CD4-positive, alpha-beta T cell (primary cell): ENCODE data around the gene DNAI2. TPM values are rescaled to one million over a fixed set of nuclear protein-coding genes. Genes with fewer than 3 reads are reported as not detected.

Source experiments
- ATAC-seq: fragments of 200-7000 bp; cut with Tn5 transposase; one replicate; pipeline ENCODE4 v1.10.0; 2022; ENCODE audit warnings: mild to moderate bottlenecking; ENCODE audit not compliant: poor library complexity
- CTCF ChIA-PET: fragments of 350-600 bp; sonication (Branson Sonifier 250); formaldehyde crosslinking; loops from one replicate; lab custom pipeline; 2021; ENCODE audit warnings: antibody characterized with exemption, inconsistent platforms; lab: Charles Lee
- POLR2A ChIA-PET: fragments of 350-600 bp; sonication (Branson Sonifier 250); formaldehyde crosslinking; loops from one replicate; lab custom pipeline; 2021; ENCODE audit warnings: antibody characterized with exemption, inconsistent platforms; lab: Charles Lee
- DNase-seq, 14 experiments: peaks; one replicate each; pipeline ENCODE4 v3.0.0-alpha.2; 2013 to 2020; ENCODE audit warnings: mixed read lengths in 2 of 14
- H3K27ac ChIP-seq, 2 donors: one replicate each; pipeline versions ENCODE4 v1.5.1 to v1.7.0; 2013; ENCODE audit warnings: low read length in 2 of 2, low read depth in 1 of 2, mild to moderate bottlenecking in 1 of 2
- H3K27me3 ChIP-seq, 2 experiments: 1 replicate in 1 of 2; 2 replicates in 1 of 2; pipeline versions ENCODE4 v1.6.1 to v1.7.0; 2013; ENCODE audit warnings: low read length in 2 of 2, control low read depth in 1 of 2, mild to moderate bottlenecking in 1 of 2, moderate library complexity in 1 of 2; ENCODE audit not compliant: insufficient read depth in 2 of 2, control insufficient read depth in 1 of 2
- H3K36me3 ChIP-seq: one replicate; pipeline ENCODE4 v1.6.1; 2013; ENCODE audit warnings: low read length, control low read depth; ENCODE audit not compliant: insufficient read depth
- H3K4me1 ChIP-seq: one replicate; pipeline ENCODE4 v1.6.1; 2013; ENCODE audit warnings: low read length, control low read depth; ENCODE audit not compliant: insufficient read depth
- H3K4me3 ChIP-seq: one replicate; pipeline ENCODE4 v1.5.1; 2013; ENCODE audit warnings: mild to moderate bottlenecking, low read length, moderate library complexity
- H3K9me3 ChIP-seq, 2 experiments: 1 replicate in 1 of 2; 2 replicates in 1 of 2; pipeline versions ENCODE4 v1.6.1 to v1.7.0; 2013; ENCODE audit warnings: low read length in 2 of 2, mild to moderate bottlenecking in 2 of 2, control low read depth in 1 of 2, moderate library complexity in 1 of 2; ENCODE audit not compliant: control insufficient read depth in 1 of 2, insufficient read depth in 1 of 2
- H3K27ac Mint-ChIP-seq: one replicate; pipeline ENCODE4 v1.8.0; 2020; ENCODE audit warnings: mixed read lengths
- H3K27me3 Mint-ChIP-seq: one replicate; pipeline ENCODE4 v1.8.0; 2021; ENCODE audit warnings: mixed read lengths
- H3K36me3 Mint-ChIP-seq: one replicate; pipeline ENCODE4 v1.8.0; 2021; ENCODE audit warnings: low read depth, mixed read lengths
- H3K4me1 Mint-ChIP-seq: one replicate; pipeline ENCODE4 v1.8.0; 2021; ENCODE audit warnings: low read depth, mixed read lengths
- H3K4me3 Mint-ChIP-seq: one replicate; pipeline ENCODE4 v1.8.0; 2020; ENCODE audit warnings: mild to moderate bottlenecking, mixed read lengths
- H3K9me3 Mint-ChIP-seq: one replicate; pipeline ENCODE4 v1.8.0; 2020; ENCODE audit warnings: mixed read lengths
- intact Hi-C, 2 experiments: fragments of 100-400 bp; cut with DNase I in 1 of 2; cut with micrococcal nuclease in 1 of 2; formaldehyde crosslinking; loops; one replicate each; pipeline versions ENCODE4 v1.15.1 to v1.9.0; 2023 to 2025; cut with DNase I, micrococcal nuclease
- total RNA-seq, 174 experiments: library from RNA in 2 of 174; stranded (reverse) in 2 of 174; gene quantifications; one replicate each; pipeline ENCODE4 v1.2.3 and lab custom pipeline; 2021 to 2026
- TF ChIP-seq, protein P1 (sequence below): fragments of 200-600 bp; IDR thresholded peaks from one replicate; pipeline ENCODE4 v1.8.0; 2022; ENCODE audit warnings: antibody characterized with exemption, mild to moderate bottlenecking

The DNAI2 gene
- total RNA-seq, 2 experiments from 2014 or later = 0.66 to 1.2 TPM

DNA sequence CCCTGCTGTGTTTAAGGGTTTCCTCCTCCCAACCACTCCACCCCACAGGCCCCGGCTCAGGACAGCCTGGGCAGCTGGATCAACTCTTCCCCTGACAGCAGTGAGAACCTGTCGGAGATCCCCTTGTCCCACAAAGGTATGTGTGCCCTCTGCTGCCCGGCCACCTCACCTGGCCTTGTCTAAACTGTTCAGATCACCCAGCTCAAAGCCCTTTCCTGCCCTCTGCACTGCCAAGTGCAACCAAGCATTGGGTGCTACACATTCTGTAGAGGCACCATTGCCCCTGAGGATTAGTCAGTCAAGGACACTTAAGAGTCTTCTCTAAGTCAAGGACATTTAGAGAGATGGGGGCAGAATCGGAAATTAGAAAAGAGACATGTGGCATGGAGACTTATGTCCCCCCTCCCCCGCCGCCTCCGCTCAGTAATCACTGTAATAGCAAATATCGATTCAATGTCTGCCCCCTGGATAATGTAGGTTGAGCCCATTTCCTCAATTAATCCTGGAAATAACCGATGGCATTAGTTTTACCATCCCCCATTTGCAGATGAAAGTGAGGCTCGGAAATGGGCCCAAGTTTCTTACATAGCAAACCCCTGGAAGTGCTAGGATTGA lies 79.5 kb downstream of the DNAI2 start:
- POLR2A ChIA-PET = no interaction called here
- no peak for DNase-seq
- intact Hi-C loops = loop anchor here (5.0 kb wide), 1 partner anchor 51 kb away; no protein-coding TSS in a partner anchor
- H3K27me3 Mint-ChIP-seq = peaks cover 64% of the 10 kb centered on the region
- CTCF ChIA-PET = interaction anchor here (1.8 kb wide), 1 partner anchor 15 kb away, joined by 8 read pairs; no protein-coding TSS in a partner anchor
- peaks cover 26% of the 10 kb centered on the region for H3K4me1 ChIP-seq
- TF ChIP-seq, protein P1, sequence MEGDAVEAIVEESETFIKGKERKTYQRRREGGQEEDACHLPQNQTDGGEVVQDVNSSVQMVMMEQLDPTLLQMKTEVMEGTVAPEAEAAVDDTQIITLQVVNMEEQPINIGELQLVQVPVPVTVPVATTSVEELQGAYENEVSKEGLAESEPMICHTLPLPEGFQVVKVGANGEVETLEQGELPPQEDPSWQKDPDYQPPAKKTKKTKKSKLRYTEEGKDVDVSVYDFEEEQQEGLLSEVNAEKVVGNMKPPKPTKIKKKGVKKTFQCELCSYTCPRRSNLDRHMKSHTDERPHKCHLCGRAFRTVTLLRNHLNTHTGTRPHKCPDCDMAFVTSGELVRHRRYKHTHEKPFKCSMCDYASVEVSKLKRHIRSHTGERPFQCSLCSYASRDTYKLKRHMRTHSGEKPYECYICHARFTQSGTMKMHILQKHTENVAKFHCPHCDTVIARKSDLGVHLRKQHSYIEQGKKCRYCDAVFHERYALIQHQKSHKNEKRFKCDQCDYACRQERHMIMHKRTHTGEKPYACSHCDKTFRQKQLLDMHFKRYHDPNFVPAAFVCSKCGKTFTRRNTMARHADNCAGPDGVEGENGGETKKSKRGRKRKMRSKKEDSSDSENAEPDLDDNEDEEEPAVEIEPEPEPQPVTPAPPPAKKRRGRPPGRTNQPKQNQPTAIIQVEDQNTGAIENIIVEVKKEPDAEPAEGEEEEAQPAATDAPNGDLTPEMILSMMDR = no peak
- no peak overlapping the region for H3K27ac ChIP-seq
- peaks cover 0 to 6% of the 10 kb centered on the region in 2 experiments for H3K9me3 ChIP-seq
- H3K27ac Mint-ChIP-seq = no peak overlapping the region
- H3K36me3 ChIP-seq = no peaks in the 10 kb centered on the region
- no peak for ATAC-seq
- no peaks in the 10 kb centered on the region for H3K36me3 Mint-ChIP-seq
- peaks cover 49 to 70% of the 10 kb centered on the region in 2 experiments for H3K27me3 ChIP-seq
- no peak overlapping the region for H3K4me3 Mint-ChIP-seq
- H3K9me3 Mint-ChIP-seq = no peaks in the 10 kb centered on the region
- peaks cover 4% of the 10 kb centered on the region for H3K4me1 Mint-ChIP-seq
- H3K4me3 ChIP-seq = no peak overlapping the region

DNA sequence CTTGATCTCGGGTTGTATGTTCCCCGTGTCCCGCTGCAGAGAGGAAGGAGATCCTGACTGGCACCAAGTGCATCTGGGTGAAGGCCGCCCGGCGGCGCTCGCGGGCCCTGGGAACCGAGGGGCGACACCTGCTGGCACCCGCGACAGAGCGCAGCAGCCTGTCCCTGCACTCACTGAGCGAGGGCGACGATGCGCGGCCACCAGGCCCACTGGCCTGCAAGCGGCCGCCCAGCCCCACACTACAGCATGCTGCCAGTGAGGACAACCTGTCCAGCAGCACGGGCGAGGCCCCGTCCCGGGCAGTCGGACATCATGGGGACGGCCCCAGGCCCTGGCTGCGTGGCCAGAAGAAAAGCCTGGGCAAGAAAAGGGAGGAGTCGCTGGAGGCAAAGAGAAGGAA lies 80.1 kb downstream of the DNAI2 start:
- TF ChIP-seq, protein P1 = peak; percentile 30
- H3K36me3 Mint-ChIP-seq = no peaks in the 10 kb centered on the region
- peaks cover 65% of the 10 kb centered on the region for H3K27me3 Mint-ChIP-seq
- intact Hi-C loops = loop anchor here (5.0 kb wide), 1 partner anchor 52 kb away; no protein-coding TSS in a partner anchor
- ChIA-PET POLR2A (no interaction called here), CTCF (no interaction called here)
- DNase-seq (peak in 11 of 14 experiments; percentile 30 to 70 (median 40)), ATAC-seq (peak; percentile 71)
- H3K9me3 Mint-ChIP-seq = no peaks in the 10 kb centered on the region
- peaks cover 54 to 75% of the 10 kb centered on the region in 2 experiments for H3K27me3 ChIP-seq
- no peak overlapping the region for H3K4me3 ChIP-seq
- H3K9me3 ChIP-seq = peaks cover 0 to 6% of the 10 kb centered on the region in 2 experiments
- H3K4me1 Mint-ChIP-seq = peaks cover 4% of the 10 kb centered on the region
- H3K4me3 Mint-ChIP-seq = no peak overlapping the region
- peaks cover 26% of the 10 kb centered on the region for H3K4me1 ChIP-seq
- no peaks in the 10 kb centered on the region for H3K36me3 ChIP-seq
- H3K27ac ChIP-seq = no peak overlapping the region
- no peak overlapping the region for H3K27ac Mint-ChIP-seq

DNA sequence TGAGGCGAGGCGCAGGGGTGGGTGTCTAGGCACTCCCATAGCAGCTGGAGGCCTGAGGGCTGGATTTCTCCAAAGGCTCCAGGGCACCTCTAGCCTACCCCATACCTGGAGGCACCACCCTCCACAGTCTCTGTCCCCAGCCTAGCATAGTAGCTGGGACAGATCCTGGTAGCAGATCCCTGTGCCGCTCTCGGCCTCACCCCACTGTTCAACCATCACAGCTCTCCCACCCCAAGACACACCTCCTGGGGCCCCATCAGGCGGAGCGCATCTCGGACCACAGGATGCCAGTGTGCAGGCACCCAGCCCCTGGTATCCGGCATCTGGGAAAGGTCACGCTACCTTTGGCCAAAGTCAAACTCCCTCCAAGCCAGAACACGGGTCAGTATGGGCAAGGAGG lies 80.5 kb downstream of the DNAI2 start:
- peaks cover 4% of the 10 kb centered on the region for H3K4me1 Mint-ChIP-seq
- H3K36me3 Mint-ChIP-seq = no peaks in the 10 kb centered on the region
- CTCF ChIA-PET = no interaction called here

More for the DNA sequence above, 80.5 kb downstream of the DNAI2 start:
- TF ChIP-seq, protein P1 = no peak
- no peak overlapping the region for H3K27ac Mint-ChIP-seq
- DNase-seq = no peak
- no peaks in the 10 kb centered on the region for H3K36me3 ChIP-seq
- ATAC-seq = no peak
- peaks cover 0 to 6% of the 10 kb centered on the region in 2 experiments for H3K9me3 ChIP-seq
- no peak overlapping the region for H3K4me3 ChIP-seq
- peaks cover 68% of the 10 kb centered on the region for H3K27me3 Mint-ChIP-seq
- no peaks in the 10 kb centered on the region for H3K9me3 Mint-ChIP-seq
- no peak overlapping the region for H3K4me3 Mint-ChIP-seq
- H3K27me3 ChIP-seq = peaks cover 55 to 75% of the 10 kb centered on the region in 2 experiments
- POLR2A ChIA-PET = no interaction called here
- peaks cover 26% of the 10 kb centered on the region for H3K4me1 ChIP-seq
- intact Hi-C loops = loop anchor here (5.0 kb wide), 1 partner anchor 52 kb away; no protein-coding TSS in a partner anchor
- no peak overlapping the region for H3K27ac ChIP-seq
